GM18526 (cell line): ENCODE results near the gene PRKCA.

ENCODE experiments used
- POLR2A ChIP-seq: IDR thresholded peaks from 3 replicates; pipeline ENCODE4 v1.6.1; 2011; ENCODE audit not compliant: insufficient read length; ENCODE audit errors: extremely low read depth

The PRKCA gene

GRCh38 chr17:66720027-66720426 is 417.6 kb downstream of the PRKCA start:
- no peak for TF ChIP-seq POLR2A

GRCh38 chr17:66720567-66720966 is 418.2 kb downstream of the PRKCA start:
- TF ChIP-seq POLR2A: no peak

- TF ChIP-seq POLR2A: no peak
Observed at GRCh38 chr17:66722341-66722740, 419.9 kb downstream of the PRKCA start.

- TF ChIP-seq POLR2A: no peak
Observed at GRCh38 chr17:66724581-66725341, 422.3 kb downstream of the PRKCA start.

GRCh38 chr17:66725956-66726355 is 423.5 kb downstream of the PRKCA start:
- no peak for TF ChIP-seq POLR2A

- no peak for TF ChIP-seq POLR2A
Observed at GRCh38 chr17:66726371-66726770, 424.0 kb downstream of the PRKCA start.

- no peak for TF ChIP-seq POLR2A
Observed at GRCh38 chr17:66726846-66727245, 424.4 kb downstream of the PRKCA start.

GRCh38 chr17:66727634-66728570 is 425.5 kb downstream of the PRKCA start:
- TF ChIP-seq POLR2A: no peak

- no peak for TF ChIP-seq POLR2A
Observed at GRCh38 chr17:66730461-66730923, 428.1 kb downstream of the PRKCA start.

- TF ChIP-seq POLR2A: no peak
Observed at GRCh38 chr17:66733759-66734158, 431.3 kb downstream of the PRKCA start.

- TF ChIP-seq POLR2A: no peak
Observed at GRCh38 chr17:66734186-66734943, 432.0 kb downstream of the PRKCA start.

GRCh38 chr17:66737524-66737923 is 435.1 kb downstream of the PRKCA start:
- TF ChIP-seq POLR2A: no peak

GRCh38 chr17:66738301-66738700 is 435.9 kb downstream of the PRKCA start:
- no peak for TF ChIP-seq POLR2A

GRCh38 chr17:66739553-66739952 is 437.1 kb downstream of the PRKCA start:
- no peak for TF ChIP-seq POLR2A

GRCh38 chr17:66740226-66740625 is 437.8 kb downstream of the PRKCA start:
- TF ChIP-seq POLR2A: no peak
